Body of pancreas (tissue), 4 donors: ENCODE measurements around the gene TBC1D12.

Source experiments
- POLR2A ChIP-seq, 3 donors: fragments of 450-650 bp; IDR thresholded peaks; one replicate each; pipeline ENCODE4 v1.6.1; 2016; ENCODE audit warnings: antibody characterized with exemption in 3 of 3, mild to moderate bottlenecking in 2 of 3
- TF ChIP-seq, protein P1 (sequence below), 7 experiments: fragments of 450-650 bp in 4 of 7; fragments of 200-600 bp in 3 of 7; sonication (generic) in 3 of 7; IDR thresholded peaks; one replicate each; pipeline ENCODE4 v1.5.1; 2016 to 2019; ENCODE audit warnings: antibody characterized with exemption in 7 of 7

GRCh38 chr10:94425942-94426341 lies 23.6 kb downstream of the TBC1D12 start:
- TF ChIP-seq, protein P1, sequence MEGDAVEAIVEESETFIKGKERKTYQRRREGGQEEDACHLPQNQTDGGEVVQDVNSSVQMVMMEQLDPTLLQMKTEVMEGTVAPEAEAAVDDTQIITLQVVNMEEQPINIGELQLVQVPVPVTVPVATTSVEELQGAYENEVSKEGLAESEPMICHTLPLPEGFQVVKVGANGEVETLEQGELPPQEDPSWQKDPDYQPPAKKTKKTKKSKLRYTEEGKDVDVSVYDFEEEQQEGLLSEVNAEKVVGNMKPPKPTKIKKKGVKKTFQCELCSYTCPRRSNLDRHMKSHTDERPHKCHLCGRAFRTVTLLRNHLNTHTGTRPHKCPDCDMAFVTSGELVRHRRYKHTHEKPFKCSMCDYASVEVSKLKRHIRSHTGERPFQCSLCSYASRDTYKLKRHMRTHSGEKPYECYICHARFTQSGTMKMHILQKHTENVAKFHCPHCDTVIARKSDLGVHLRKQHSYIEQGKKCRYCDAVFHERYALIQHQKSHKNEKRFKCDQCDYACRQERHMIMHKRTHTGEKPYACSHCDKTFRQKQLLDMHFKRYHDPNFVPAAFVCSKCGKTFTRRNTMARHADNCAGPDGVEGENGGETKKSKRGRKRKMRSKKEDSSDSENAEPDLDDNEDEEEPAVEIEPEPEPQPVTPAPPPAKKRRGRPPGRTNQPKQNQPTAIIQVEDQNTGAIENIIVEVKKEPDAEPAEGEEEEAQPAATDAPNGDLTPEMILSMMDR (IDR thresholded peaks at IDR 0.05) = no peak
- TF ChIP-seq POLR2A (IDR thresholded peaks at IDR 0.05) = no peak
